Loucy (cell line): ENCODE results near the gene FLNA.

Experiments used
- EZH2phosphoT487 ChIP-seq: fragments of 200-600 bp; IDR thresholded peaks from 2 replicates; pipeline ENCODE4 v1.6.1; 2018; ENCODE audit warnings: antibody characterized with exemption, mild to moderate bottlenecking, moderate library complexity, borderline replicate concordance
- TF ChIP-seq, protein P1 (sequence below): fragments of 200-600 bp; sonication (generic); conservative IDR thresholded peaks from 2 replicates; pipeline ENCODE4 v1.5.1; 2014; ENCODE audit warnings: mild to moderate bottlenecking, antibody characterized with exemption, low read length

GRCh38 chrX:154380153-154380552, 5.7 kb upstream of the FLNA start:
- TF ChIP-seq, protein P1, sequence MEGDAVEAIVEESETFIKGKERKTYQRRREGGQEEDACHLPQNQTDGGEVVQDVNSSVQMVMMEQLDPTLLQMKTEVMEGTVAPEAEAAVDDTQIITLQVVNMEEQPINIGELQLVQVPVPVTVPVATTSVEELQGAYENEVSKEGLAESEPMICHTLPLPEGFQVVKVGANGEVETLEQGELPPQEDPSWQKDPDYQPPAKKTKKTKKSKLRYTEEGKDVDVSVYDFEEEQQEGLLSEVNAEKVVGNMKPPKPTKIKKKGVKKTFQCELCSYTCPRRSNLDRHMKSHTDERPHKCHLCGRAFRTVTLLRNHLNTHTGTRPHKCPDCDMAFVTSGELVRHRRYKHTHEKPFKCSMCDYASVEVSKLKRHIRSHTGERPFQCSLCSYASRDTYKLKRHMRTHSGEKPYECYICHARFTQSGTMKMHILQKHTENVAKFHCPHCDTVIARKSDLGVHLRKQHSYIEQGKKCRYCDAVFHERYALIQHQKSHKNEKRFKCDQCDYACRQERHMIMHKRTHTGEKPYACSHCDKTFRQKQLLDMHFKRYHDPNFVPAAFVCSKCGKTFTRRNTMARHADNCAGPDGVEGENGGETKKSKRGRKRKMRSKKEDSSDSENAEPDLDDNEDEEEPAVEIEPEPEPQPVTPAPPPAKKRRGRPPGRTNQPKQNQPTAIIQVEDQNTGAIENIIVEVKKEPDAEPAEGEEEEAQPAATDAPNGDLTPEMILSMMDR: no peak
- TF ChIP-seq EZH2phosphoT487: no peak
